Fibroblast of skin of right biceps (primary cell): Measurements from ENCODE around the gene ARID1B.

Experiments used
- DNase-seq: peaks from one replicate; pipeline ENCODE4 v3.0.0-alpha.2; 2013

ARID1B gene

GRCh38 chr6:157116426-157116825 is 339.2 kb downstream of the ARID1B start:
- DNase-seq: no peak

GRCh38 chr6:157117431-157118095 is 340.4 kb downstream of the ARID1B start:
- DNase-seq: no peak

- DNase-seq: no peak
Measured at GRCh38 chr6:157119502-157120027, 342.4 kb downstream of the ARID1B start.

- no peak for DNase-seq
Measured at GRCh38 chr6:157120534-157121232, 343.5 kb downstream of the ARID1B start.

- DNase-seq: no peak
Measured at GRCh38 chr6:157121897-157122296, 344.7 kb downstream of the ARID1B start.

- DNase-seq: no peak
Measured at GRCh38 chr6:157123234-157123633, 346.1 kb downstream of the ARID1B start.

GRCh38 chr6:157124485-157125254 is 347.5 kb downstream of the ARID1B start:
- DNase-seq: no peak

GRCh38 chr6:157125531-157125930 is 348.4 kb downstream of the ARID1B start:
- no peak for DNase-seq

GRCh38 chr6:157126183-157127098 is 349.3 kb downstream of the ARID1B start:
- no peak for DNase-seq

- DNase-seq: no peak
Measured at GRCh38 chr6:157128235-157128775, 351.1 kb downstream of the ARID1B start.

- no peak for DNase-seq
Measured at GRCh38 chr6:157131250-157131649, 354.1 kb downstream of the ARID1B start.

- DNase-seq: peak; percentile 36
Measured at GRCh38 chr6:157133856-157134255, 356.7 kb downstream of the ARID1B start.

- peak; percentile 25 for DNase-seq
Measured at GRCh38 chr6:157134402-157135047, 357.3 kb downstream of the ARID1B start.

- peak; percentile 62 for DNase-seq
Measured at GRCh38 chr6:157135691-157136090, 358.5 kb downstream of the ARID1B start.

GRCh38 chr6:157137501-157137900 is 360.3 kb downstream of the ARID1B start:
- no peak for DNase-seq

GRCh38 chr6:157139054-157139708 is 362.0 kb downstream of the ARID1B start:
- DNase-seq: no peak

GRCh38 chr6:157143171-157143889 is 366.2 kb downstream of the ARID1B start:
- peak; percentile 81 for DNase-seq

GRCh38 chr6:157143890-157144798 is 367.0 kb downstream of the ARID1B start:
- no peak for DNase-seq
